GM21423 (cell line): ENCODE measurements around the gene PTPRD.

ENCODE experiments used
- ATAC-seq: cut with Tn5 transposase; IDR thresholded peaks from one replicate; pipeline ENCODE4 v1.9.1; 2021; ENCODE audit warnings: mild to moderate bottlenecking, moderate library complexity; ENCODE audit not compliant: unreplicated experiment

PTPRD gene

GRCh38 chr9:10272830-10273229 is 340.0 kb downstream of the PTPRD start:
- ATAC-seq, result no peak

- no peak for ATAC-seq
Measured at GRCh38 chr9:10268531-10269485, 344.0 kb downstream of the PTPRD start.

GRCh38 chr9:10265153-10265631 is 347.6 kb downstream of the PTPRD start:
- no peak for ATAC-seq

- no peak for ATAC-seq
Measured at GRCh38 chr9:10260501-10260900, 352.3 kb downstream of the PTPRD start.

- ATAC-seq, result no peak
Measured at GRCh38 chr9:10259668-10260067, 353.1 kb downstream of the PTPRD start.

GRCh38 chr9:10255758-10256157 is 357.0 kb downstream of the PTPRD start:
- ATAC-seq, result no peak

GRCh38 chr9:10254338-10254737 is 358.5 kb downstream of the PTPRD start:
- ATAC-seq, result no peak

- no peak for ATAC-seq
Measured at GRCh38 chr9:10253341-10253740, 359.5 kb downstream of the PTPRD start.

GRCh38 chr9:10252174-10252573 is 360.6 kb downstream of the PTPRD start:
- ATAC-seq, result no peak

GRCh38 chr9:10251490-10251889 is 361.3 kb downstream of the PTPRD start:
- no peak for ATAC-seq

GRCh38 chr9:10250219-10250618 is 362.6 kb downstream of the PTPRD start:
- no peak for ATAC-seq

- no peak for ATAC-seq
Measured at GRCh38 chr9:10248890-10249289, 363.9 kb downstream of the PTPRD start.

GRCh38 chr9:10242255-10242654 is 370.5 kb downstream of the PTPRD start:
- no peak for ATAC-seq

- ATAC-seq, result no peak
Measured at GRCh38 chr9:10238087-10238486, 374.7 kb downstream of the PTPRD start.

- ATAC-seq, result no peak
Measured at GRCh38 chr9:10237584-10237983, 375.2 kb downstream of the PTPRD start.

GRCh38 chr9:10236161-10236560 is 376.6 kb downstream of the PTPRD start:
- ATAC-seq, result no peak

- no peak for ATAC-seq
Measured at GRCh38 chr9:10235376-10235775, 377.4 kb downstream of the PTPRD start.

- no peak for ATAC-seq
Measured at GRCh38 chr9:10232352-10232930, 380.4 kb downstream of the PTPRD start.

GRCh38 chr9:10230512-10230911 is 382.3 kb downstream of the PTPRD start:
- peak; percentile 79 for ATAC-seq

- no peak for ATAC-seq
Measured at GRCh38 chr9:10228082-10228481, 384.7 kb downstream of the PTPRD start.

GRCh38 chr9:10226996-10227395 is 385.8 kb downstream of the PTPRD start:
- ATAC-seq, result no peak

- no peak for ATAC-seq
Measured at GRCh38 chr9:10212702-10213101, 400.1 kb downstream of the PTPRD start.
